NT2/D1 (cell line): Measurements from ENCODE around the gene TNFSF12.

Experiments
- SUZ12 ChIP-seq: IDR thresholded peaks from 2 replicates; pipeline ENCODE4 v1.6.1; 2011; ENCODE audit not compliant: insufficient read length, insufficient read depth; ENCODE audit errors: extremely low read depth
- YY1 ChIP-seq: IDR thresholded peaks from 2 replicates; pipeline ENCODE4 v1.6.1; 2011; ENCODE audit not compliant: insufficient read length, insufficient read depth
- ZNF274 ChIP-seq: IDR thresholded peaks from 2 replicates; pipeline ENCODE4 v1.6.1; 2011; ENCODE audit warnings: mild to moderate bottlenecking, low read depth, low read length

GRCh38 chr17:7577327-7578199 lies 28.7 kb downstream of the TNFSF12 start:
- no peak for TF ChIP-seq YY1
- TF ChIP-seq ZNF274, result no peak
- TF ChIP-seq SUZ12, result no peak
